Astrocyte of the spinal cord (primary cell): ENCODE data around the gene SLC8A2.
A peak's percentile ranks its signal among the peaks of the same experiment; 100 is the strongest.

Experiments
- DNase-seq: peaks from one replicate; pipeline ENCODE4 v3.0.0; 2011; ENCODE audit warnings: low read depth, low spot score
- H3K4me3 ChIP-seq: 2 replicates; pipeline ENCODE4 v1.5.1; 2011; ENCODE audit warnings: low read depth, mild to moderate bottlenecking, low read length, moderate library complexity
- CTCF ChIP-seq: IDR thresholded peaks from 2 replicates; pipeline ENCODE4 v1.5.1; 2012; ENCODE audit warnings: low read depth, mild to moderate bottlenecking, low read length, inconsistent platforms
- in situ Hi-C: cut with HindIII; loops from 2 replicates; pipeline ENCODE4 v1.10.0; 2017; ENCODE audit warnings: low sequenced_read_pairs

SLC8A2 gene

GRCh38 chr19:47481460-47482052, 9.9 kb upstream of the SLC8A2 start:
- in situ Hi-C loops = no loop called here
- H3K4me3 ChIP-seq = no peak overlapping the region
- TF ChIP-seq CTCF = no peak
- no peak for DNase-seq

GRCh38 chr19:47480658-47481057, 9.0 kb upstream of the SLC8A2 start:
- in situ Hi-C loops = no loop called here
- DNase-seq = no peak

GRCh38 chr19:47479701-47480503, 8.2 kb upstream of the SLC8A2 start:
- H3K4me3 ChIP-seq = peak overlapping the region; percentile 13
- in situ Hi-C loops = no loop called here
- peak; percentile 13 for DNase-seq
- no peak for TF ChIP-seq CTCF

More at GRCh38 chr19:47480658-47481057, 9.0 kb upstream of the SLC8A2 start:
- no peak for TF ChIP-seq CTCF
- no peak overlapping the region for H3K4me3 ChIP-seq

GRCh38 chr19:47476438-47476972, 4.8 kb upstream of the SLC8A2 start:
- DNase-seq = no peak
- in situ Hi-C loops = no loop called here
- no peak for TF ChIP-seq CTCF
- no peak overlapping the region for H3K4me3 ChIP-seq

- in situ Hi-C loops = no loop called here
- no peak for TF ChIP-seq CTCF
- no peak overlapping the region for H3K4me3 ChIP-seq
Observed at GRCh38 chr19:47475465-47475864, 3.8 kb upstream of the SLC8A2 start.

GRCh38 chr19:47473336-47473735, 1.6 kb upstream of the SLC8A2 start:
- DNase-seq = no peak
- no peak for TF ChIP-seq CTCF
- in situ Hi-C loops = no loop called here
- H3K4me3 ChIP-seq = no peak overlapping the region

More at GRCh38 chr19:47475465-47475864, 3.8 kb upstream of the SLC8A2 start:
- DNase-seq = no peak
